HG03460 (cell line): ENCODE data around the gene CCRL2.

Experiments used
- ATAC-seq: cut with Tn5 transposase; IDR thresholded peaks from one replicate; pipeline ENCODE4 v1.9.1; 2021; ENCODE audit not compliant: unreplicated experiment

CCRL2 gene

DNA sequence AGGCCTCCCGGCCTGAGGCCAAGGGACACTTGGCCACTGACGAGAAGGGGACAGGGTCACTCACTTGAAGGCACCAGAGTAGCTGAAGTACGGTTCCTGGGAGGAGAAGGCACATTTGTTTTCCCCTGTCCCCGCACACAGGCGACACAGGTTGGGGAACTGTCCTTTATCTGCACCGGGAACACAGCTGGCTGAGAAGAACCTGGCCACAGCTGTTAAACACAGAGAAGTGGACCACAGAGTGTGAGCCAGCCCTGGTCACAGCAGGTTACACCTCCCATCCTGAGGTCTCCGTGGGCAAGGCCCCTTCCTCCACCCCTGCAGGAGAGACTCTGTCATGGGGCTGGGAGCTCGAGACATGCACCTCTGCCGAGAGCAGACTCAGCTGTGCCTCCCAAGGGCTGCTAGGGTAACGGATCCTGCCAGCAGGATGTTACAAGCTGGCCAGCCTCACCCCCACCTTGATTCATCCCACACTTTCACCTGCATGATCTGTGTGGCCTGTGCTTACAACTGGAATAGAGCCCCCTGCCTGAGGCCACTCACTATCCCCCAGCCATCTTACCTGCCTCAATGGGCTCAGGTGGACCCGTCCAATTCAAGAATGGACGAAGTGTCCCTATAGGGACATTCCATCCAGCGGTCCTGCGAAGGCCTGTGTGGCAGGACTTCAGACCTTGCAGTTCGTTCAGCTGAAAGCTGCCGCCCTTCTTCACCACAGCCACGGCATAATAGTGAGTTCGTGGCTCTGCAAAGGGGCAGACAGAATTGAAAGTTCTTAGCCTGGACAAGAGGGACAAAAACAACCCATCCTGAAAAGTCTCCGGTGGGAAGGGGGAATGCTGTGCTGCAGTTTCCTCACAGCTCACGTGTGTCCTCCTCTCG is 48.4 kb downstream of the CCRL2 start:
- ATAC-seq, result no peak

DNA sequence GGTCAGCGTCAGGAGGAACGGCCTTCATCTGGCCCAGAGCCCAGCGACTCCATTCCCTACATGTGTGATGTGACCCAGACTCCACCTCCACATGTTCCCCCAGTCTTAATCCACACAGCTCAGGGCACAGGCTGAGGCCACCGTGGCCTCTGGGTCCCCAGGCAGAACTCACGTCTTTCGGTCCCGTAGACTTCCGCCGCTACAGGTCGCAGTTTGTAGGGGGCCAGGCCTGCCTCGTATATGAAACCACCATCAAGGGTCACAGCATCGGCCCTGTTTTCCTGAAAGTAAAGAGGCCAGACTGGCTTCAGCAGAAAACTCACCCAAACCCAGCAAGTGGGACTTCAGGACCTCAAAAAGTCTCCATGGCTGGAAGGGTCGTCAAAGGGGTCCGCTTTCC is 49.1 kb downstream of the CCRL2 start:
- ATAC-seq, result no peak
